A549 (cell line): ENCODE results near the gene AMIGO3.

Experiments
- CTCF ChIP-seq: fragments of >200 bp; sonication (Bioruptor Twin); formaldehyde crosslinking; IDR thresholded peaks from 3 replicates; pipeline ENCODE4 v1.5.1; 2016
- GATA3 ChIP-seq: IDR thresholded peaks from 2 replicates; pipeline ENCODE4 v1.6.1; 2012; ENCODE audit warnings: borderline replicate concordance
- MYC ChIP-seq: IDR thresholded peaks from 2 replicates; pipeline ENCODE4 v1.6.1; 2012; ENCODE audit warnings: mild to moderate bottlenecking, inconsistent platforms, low read length, improper control_type of control experiment, borderline replicate concordance
- POLR2A ChIP-seq: IDR thresholded peaks from 2 replicates; pipeline ENCODE4 v1.6.1; 2012; ENCODE audit warnings: mild to moderate bottlenecking, low read length
- TP53 ChIP-seq: fragments of 250-450 bp; sonication (Bioruptor Pico); IDR thresholded peaks from 2 replicates; pipeline ENCODE4 v1.5.0; 2021; ENCODE audit warnings: mild to moderate bottlenecking, moderate library complexity
- ZFP36 ChIP-seq: fragments of 450-650 bp; IDR thresholded peaks from 2 replicates; pipeline ENCODE4 v1.6.1; 2014; ENCODE audit warnings: borderline replicate concordance; ENCODE audit not compliant: partially characterized antibody

GRCh38 chr3:49756036-49756435 is 36.6 kb upstream of the AMIGO3 start:
- TF ChIP-seq POLR2A = no peak
- no peak for TF ChIP-seq CTCF
- no peak for TF ChIP-seq TP53 (CRISPR knock-in tag)
- TF ChIP-seq GATA3 = no peak
- no peak for TF ChIP-seq ZFP36
- TF ChIP-seq MYC = no peak
